ENCODE data around the gene PRDM16.

- TF ChIP-seq CTCF (IDR thresholded peaks at IDR 0.05) (no peak), USF1 (CRISPR knock-in tag; IDR thresholded peaks at IDR 0.05) (no peak), OVOL2 (CRISPR knock-in tag; IDR thresholded peaks at IDR 0.05; ENCODE audit: borderline replicate concordance) (no peak), ATF2 (CRISPR knock-in tag; IDR thresholded peaks at IDR 0.05; ENCODE audit: borderline replicate concordance, low read depth) (no peak), SP1 (CRISPR knock-in tag; conservative IDR thresholded peaks at IDR 0.05) (no peak), ESRRA (CRISPR knock-in tag; IDR thresholded peaks at IDR 0.05; ENCODE audit: borderline replicate concordance) (no peak), JUN (CRISPR knock-in tag; IDR thresholded peaks at IDR 0.05) (no peak), USF2 (CRISPR knock-in tag; IDR thresholded peaks at IDR 0.05) (no peak)
Measured at GRCh38 chr1:3365523-3366125, 296.6 kb downstream of the PRDM16 start.
